Epidermal melanocyte (primary cell): Measurements from ENCODE around the gene LCE1B.

Experiments
- DNase-seq: peaks from one replicate; pipeline ENCODE4 v3.0.0; 2011; ENCODE audit warnings: low spot score; ENCODE audit not compliant: insufficient read length

Gene LCE1B, protein sequence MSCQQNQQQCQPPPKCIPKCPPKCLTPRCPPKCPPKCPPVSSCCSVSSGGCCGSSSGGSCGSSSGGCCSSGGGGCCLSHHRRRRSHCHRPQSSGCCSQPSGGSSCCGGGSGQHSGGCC

DNA sequence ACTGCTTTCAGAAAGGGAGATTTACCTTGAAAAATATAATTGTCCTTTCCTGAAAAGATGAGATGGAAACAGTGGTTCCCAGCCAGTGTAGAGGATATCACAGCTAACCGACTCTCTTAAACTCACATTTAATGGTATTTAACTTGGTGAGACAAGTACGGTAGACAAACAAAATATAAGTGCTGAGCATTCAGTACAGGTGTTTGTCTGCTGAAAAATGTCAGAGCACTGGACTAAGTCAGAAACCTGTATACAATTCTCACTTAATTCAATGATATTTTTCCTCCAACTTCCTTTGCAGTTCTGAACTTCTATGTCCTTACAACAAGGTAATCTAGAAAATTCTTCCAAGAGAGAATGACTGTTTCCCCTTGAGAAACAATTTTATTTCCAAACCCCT, at the start of gene LCE1B:
LCE1B (plus strand) TSS at position 301 of the 400 bp plus-strand sequence. CDS start 476 bp downstream, outside the sequence.
- no peak for DNase-seq

DNA sequence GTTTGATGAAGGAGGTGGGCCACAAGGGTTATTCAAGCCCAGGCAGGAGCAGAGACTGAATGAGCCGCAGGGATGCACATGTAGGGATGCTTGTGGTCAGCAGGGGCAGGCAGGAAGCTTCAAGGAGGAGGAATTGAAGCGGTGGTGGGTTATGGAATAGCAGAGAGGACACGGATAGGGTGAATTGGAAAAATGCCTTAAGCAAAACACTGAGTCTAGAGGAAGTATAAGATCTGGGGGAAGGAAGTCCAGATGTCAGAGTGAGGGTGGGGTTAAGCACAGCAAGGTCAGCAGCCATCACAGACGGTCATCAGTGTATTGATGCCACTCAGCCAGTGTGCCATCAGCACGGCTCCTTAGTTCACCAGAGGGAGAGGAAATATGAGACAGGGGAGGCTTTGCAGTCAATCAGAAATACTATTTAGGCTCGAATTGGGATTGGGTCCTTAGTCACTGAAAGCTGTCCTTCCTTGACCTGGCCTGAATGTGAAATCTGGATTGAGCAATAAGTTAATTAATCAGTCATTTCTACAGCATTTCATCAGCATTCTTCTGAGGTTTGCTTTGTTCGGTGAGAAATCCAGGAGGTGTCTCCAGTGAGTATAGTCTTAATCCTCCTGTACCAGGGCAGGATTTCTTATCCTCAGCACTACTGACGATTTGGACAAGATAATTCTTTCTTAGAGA, 42.8 kb upstream of the LCE1B start:
- no peak for DNase-seq

DNA sequence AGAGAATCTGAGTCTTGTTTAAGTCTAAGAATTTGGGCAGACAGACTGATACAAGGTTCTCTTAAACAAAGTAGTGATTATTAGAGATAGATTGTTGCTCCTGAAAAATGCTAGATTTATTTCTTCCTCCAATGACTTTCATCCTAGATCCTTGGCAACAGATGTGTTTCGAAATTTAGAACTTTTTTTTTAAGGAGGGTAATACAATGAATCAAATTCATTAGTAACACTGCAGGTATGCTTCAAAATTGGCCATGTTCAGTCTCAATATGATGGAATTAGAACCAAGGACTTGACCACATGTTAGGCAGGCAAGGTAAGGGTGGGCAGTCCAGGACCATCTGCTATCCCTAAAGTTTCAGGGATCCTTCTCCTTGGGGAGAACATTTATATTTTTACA, 41.4 kb upstream of the LCE1B start:
- no peak for DNase-seq

DNA sequence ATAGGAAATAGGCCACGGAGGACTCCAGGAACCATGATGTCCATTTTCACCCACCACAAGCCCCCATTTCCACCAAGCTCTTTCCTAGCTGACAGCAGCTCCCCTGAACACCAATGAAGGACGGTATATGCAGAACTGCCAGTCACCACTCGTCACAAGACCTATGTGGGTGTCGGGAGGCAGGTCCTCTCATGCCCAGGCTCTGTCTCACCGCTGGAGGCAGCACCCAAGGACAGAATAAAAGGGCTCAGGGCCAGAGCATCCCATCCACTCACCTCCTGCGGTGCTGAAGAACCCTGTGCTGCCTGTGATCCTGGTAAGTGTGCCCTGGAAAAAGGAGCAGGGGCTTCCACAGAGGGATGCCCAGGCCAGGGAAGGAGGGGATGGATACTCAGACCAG, 36.9 kb upstream of the LCE1B start, which contains the start of gene LCE1F:
LCE1F (plus strand) TSS at position 266 of the 400 bp plus-strand sequence. CDS start 1,232 bp downstream, outside the sequence.
- DNase-seq, result no peak

DNA sequence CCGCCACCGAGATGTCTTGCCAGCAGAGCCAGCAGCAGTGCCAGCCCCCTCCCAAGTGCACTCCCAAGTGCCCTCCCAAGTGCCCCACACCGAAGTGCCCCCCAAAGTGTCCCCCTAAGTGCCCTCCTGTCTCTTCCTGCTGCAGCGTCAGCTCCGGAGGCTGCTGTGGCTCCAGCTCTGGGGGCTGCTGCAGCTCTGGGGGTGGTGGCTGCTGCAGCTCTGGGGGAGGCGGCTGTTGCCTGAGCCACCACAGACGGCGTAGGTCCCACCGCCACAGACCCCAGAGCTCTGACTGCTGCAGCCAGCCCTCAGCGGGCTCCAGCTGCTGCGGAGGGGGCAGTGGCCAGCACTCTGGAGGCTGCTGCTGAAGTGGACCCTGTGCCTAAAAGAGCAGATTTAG, 35.4 kb upstream of the LCE1B start:
- no peak for DNase-seq

DNA sequence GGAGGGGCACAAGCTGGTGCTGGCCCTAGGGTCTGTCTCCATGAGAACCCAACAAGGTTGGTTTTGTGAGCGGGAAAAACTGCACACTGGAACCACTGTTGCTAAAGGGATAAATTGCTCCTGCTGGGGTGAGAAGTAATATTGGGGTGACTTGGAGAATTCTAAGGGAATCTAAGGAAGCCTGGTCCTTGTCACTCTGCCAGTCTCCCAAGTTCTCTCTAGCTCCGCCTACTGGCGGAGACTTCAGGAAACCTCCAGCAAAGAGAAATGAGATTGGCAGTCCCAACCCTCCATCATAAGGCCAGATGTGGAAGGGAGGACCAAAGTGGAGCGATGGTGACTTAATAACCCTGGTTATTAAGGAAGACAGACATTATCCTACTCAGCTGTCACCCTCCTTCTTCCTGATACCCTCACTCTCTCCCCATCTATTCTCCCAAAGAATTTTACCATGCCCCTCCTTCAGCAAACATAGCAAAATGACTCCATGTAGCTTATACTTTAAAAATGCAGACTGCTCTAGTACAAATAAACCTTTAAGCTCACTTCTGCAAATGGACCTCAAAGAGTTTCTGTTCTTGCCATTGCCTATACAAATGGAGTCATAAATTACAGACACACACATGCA, 34.1 kb upstream of the LCE1B start:
- DNase-seq, result no peak

DNA sequence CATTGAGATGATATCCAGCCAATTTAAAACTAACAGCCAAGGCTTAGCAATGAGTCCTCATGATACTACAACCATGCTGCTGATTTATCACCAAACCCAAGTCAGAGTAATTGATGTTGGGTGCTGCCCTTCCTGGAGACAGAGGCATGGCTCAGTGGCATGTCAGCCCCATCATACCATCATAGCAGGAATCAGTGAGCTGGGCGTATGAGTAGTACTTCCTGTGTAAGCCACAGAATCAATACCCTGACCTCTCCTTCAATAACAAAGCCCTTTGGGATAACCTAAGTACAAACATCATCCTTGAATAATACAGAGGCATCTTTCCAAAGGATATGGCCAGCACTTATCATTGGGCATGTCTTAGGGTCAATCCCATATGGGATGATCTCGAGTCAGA, 28.7 kb upstream of the LCE1B start:
- DNase-seq, result no peak

DNA sequence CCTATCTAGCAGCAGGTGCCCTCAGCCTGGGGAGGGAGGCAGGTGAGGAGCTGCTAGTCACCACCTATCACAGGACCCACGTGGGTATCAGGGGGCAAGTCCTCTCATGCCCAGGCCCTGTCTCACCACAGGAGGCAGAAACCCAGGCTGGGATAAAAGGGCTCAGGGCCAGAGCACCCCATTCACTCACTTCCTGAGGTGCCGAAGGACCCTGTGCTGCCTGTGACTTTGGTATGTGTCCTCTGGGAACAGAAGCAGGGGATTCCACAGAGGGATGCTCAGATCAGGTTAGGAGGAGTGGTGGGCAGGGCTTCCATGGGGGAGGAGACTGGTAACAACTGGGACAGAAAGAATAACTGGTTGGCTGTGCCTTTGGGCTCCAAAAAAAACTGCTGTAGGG, 25.7 kb upstream of the LCE1B start, which contains the start of gene LCE1E:
LCE1E (plus strand) TSS at position 181 of the 400 bp plus-strand sequence. CDS start 1,043 bp downstream, outside the sequence.
- no peak for DNase-seq

DNA sequence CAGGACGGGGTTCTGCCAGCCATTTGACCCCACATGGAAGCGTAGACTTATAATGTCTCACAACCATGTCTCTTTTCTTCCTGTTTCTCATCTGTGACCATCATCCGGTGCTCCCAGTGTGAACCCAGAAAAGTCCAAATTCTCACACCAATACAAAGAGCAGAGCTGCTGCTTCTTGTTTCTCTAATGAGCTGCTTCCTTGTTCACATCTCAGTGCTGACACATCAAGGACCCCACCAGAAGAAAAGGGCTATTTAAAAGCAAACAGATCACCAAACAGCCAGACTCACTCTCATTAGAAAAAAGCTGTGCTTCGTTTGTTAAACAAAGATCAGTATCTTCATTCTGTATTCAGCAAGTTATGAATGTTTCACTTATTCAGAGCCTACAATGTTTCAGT, 16.1 kb upstream of the LCE1B start:
- DNase-seq, result no peak

DNA sequence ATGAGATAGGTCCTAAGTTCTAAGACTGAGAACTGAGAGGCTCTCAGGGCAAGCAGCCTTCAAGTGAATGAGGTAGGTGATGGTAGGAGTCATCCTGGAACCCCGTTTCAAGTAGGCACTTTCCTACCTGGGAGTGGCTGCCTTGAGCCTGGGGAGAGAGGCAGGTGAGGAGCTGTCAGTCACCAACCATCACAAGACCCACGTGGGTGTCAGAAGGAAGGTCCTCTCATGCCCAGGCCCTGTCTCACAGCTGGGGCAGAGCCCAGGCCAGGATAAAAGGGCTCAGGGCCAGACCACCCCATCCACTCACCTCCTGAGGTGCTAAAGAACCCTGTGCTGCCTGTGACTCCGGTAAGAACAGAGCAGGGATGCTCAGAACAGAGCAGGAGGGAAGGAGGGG, 15.3 kb upstream of the LCE1B start, which contains the start of gene LCE1D:
LCE1D (plus strand) TSS at position 301 of the 400 bp plus-strand sequence. CDS start 1,074 bp downstream, outside the sequence.
- no peak for DNase-seq

DNA sequence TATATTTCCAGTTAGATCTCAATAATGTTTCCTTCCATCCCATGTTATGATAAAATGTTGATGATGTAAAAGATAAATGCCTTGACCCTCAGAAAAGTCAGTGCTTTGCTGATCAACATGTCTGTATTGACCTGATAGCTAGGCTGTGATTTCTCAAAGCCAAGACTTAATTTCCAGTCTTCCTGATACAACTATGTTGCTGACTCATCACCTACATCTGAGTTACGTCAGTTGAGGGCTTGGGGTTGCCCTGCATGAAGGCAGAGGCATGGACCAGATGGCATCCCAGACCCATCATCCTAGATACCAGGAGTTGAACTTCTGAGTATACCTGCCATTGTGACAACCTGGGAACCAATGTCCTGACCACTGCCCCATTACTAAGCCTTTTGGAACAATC, 10.4 kb upstream of the LCE1B start:
- no peak for DNase-seq

DNA sequence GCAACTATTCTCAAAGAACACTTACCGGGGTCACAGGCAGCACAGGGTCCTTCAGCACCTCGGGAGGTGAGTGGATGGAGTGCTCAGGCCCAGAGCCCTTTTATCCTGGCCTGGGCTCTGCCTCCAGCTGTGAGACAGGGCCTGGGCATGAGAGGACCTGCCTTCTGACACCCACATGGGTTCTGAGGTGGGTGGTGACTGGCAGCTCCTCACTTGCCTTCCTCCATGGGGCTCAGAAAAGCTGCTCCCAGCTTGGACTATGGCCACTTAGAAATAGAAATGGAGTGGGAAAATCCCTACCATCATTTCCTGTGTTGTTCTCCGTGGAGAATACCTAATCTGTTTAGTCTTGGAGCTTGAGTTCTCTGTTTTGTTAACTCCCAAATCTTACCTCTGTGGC, 5.2 kb upstream of the LCE1B start, which contains the start of gene LCE1C:
LCE1C (minus strand) TSS at position 76 of the 400 bp plus-strand sequence. CDS start 1,173 bp downstream, outside the sequence.
- no peak for DNase-seq

DNA sequence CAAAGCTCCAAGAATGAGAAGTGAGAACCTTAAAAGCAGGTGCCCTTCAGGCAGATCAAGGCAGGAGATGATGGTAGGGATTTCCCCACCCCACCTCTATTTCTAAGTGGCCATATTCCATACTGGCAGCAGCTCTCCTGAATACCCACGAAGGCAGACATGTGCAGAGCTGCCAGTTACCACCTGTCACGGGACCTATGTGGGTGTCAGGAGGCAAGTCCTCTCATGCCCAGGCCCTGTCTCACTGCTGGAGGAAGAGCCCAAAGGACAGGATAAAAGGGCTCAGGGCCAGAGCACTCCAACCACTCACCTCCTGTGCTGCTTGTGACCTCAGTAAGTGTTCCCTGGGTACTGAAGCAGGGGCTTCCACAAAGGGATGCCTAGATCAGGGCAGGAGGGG, 721 bp upstream of the LCE1B start:
- DNase-seq, result no peak

DNA sequence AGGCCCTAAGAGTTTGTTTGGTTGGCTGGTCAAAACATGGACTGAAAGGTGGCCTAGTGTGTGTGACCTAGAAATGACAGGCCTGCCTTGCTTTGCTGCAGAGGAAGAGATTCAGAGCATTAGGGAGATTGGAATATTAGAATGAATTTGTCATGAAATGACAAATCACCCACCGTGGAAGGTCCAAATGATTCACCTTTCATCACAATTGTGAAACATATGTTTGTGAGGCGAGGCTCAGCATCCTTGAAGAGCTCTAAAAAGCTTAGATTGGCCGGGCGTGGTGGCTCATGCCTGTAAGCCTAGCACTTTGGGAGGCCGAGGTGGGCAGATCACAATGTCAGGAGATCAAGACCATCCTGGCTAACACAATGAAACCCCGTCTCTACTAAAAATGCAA, 5.5 kb downstream of the LCE1B start:
- no peak for DNase-seq

DNA sequence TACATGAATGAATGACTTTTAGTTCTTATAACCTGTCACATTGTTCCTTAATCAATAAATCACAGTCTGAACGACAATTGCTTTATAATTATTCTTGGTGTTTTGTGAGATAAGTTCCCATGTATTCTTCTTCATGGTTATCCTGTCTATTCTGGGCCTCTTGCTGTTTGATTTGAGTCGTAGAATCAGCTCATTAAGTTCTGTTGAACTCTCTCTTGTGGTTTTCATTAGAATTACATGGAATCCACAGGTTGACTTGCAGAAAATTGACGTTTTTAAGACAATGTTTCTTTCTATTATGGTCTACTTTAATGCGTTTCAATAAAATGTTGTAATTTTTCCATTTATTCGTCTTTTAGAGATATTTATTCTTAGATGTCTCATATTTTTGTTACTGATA, 11.5 kb downstream of the LCE1B start:
- DNase-seq, result no peak

DNA sequence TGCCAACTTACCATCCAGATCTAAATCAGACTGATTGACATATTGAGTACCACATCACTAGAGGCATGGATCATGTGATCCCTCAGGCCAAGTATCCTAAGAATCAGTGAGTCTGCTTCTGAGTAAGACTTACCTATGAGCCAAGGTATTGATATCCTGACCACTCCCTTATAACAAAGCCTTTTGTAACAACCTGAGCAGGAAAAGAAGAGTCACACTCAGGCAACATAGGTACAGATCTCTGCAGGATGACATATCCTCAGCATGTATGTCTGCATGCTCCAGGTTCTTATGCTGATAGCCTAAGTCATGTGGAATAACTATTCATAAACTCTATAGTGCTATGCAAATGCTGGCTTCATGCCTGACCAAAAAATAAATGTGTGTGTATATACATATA, 13.2 kb downstream of the LCE1B start:
- DNase-seq, result no peak

DNA sequence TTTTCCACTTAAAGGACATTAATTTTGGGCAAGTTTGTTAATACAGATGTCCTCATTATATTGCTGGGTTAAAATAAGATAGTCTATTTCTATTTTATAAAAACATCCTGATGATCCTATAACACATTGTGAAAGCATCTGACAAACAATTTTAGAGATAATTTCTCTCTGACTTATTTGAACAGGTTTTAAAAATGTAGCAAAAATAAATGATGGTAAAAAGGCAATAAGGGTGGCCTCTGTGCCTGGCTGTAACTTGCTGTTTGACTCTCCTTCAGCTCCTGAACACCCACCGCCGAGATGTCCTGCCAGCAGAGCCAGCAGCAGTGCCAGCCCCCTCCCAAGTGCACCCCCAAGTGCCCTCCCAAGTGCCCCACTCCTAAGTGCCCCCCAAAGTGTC, 15.4 kb downstream of the LCE1B start, which contains the start of gene LCE1A:
LCE1A (plus strand) TSS at position 301 of the 400 bp plus-strand sequence; CDS start at position 301, 0 bp downstream.
- no peak for DNase-seq

DNA sequence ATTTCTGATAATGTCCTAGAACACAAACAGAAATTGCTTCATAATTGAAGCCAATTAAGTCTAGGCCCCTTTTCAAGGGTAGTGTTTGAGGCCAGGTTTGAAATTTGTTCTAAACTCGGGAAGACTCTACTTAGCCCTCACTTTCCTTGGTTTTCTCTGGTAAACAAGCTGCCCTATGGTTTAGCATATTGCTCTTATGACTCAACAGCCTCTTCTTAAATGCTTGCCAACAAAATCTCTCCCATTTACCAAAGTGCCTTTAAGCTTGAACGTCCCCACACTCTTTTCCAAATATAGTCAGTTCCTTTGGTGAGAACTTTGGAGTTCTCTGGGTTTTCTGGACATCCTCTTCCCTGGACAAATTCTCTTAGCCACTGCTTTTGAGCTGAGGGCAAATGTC, 25.1 kb downstream of the LCE1B start:
- no peak for DNase-seq

DNA sequence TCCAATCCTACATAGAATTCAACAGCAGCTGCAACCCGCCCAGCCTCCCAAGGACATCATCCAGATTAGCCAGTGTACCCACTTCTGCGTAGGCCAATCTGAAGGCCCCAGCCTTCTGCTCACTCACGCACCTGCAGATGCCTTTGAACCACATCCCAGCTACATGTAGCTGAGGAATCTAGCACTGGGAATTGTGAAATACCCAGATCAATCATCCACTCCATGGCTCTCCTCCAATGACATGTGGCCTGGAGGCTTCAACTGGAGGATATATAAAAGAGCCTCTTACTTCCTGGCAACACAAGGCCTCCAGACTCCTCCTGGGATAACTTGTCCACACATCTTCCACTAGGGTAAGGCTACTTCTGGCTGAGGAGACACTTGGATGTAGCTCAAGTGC, 30.8 kb downstream of the LCE1B start, which contains the start of gene LCE6A:
LCE6A (plus strand) TSS at position 301 of the 400 bp plus-strand sequence. CDS start 665 bp downstream, outside the sequence.
- DNase-seq, result no peak

DNA sequence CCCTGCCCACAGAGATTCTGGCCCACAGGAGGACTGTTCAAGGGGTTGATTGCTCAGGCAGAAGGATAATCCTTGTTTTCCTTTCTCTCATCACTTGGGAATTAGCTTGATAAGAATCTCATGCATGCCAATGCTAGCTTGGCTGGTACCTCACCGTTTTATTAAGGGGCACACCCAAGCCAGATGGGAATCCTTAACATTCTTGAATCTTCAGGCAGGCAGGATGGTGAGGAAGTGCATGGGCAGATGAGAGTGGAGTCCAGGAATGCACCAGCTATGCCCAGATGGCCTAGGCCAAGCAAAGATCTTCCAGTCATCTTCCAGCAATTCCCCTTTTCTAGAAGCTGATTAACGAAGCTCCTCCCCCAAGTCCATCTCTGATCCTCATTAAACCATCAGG, 43.9 kb downstream of the LCE1B start:
- DNase-seq, result no peak

DNA sequence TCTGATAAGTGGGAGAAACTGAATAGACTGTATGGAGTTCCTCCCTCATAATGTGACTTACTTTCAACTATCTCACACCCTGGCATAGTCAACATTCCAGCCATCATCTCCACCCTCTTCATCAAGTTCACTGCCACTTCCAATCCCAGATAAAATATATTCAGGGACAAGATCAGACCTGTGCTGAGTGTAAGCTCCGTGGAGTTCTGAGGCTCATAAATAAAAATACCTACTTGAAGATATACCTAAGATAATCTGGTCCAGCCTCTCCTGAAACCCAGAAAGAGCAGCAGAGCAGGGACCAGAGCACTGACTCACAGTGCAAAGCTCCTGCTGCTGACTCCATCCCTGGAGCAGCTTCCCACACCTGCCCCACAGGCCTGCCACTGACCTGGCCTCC, 46.3 kb downstream of the LCE1B start:
- no peak for DNase-seq

DNA sequence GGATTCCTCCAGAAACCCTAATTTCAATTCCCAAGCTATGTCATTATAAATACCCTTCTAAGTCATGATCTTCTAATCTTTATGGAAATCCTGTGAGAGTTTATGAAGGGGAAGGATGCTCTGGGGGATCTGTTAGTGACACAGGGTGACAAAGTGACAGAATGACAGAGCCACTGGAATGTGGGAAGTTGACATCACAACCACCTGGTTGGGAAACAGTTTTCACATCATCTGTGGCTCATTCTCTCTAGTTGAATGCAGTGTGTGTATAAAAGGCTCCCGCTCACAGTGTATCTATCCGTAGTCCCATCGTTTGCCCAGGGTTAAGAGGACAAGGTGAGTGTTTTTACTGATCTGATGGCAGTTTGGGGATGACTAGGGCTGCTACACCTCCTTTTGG, 47.9 kb downstream of the LCE1B start, which contains the start of gene LCE7A:
LCE7A (plus strand) TSS at position 301 of the 400 bp plus-strand sequence. CDS start 702 bp downstream, outside the sequence.
- no peak for DNase-seq
